Panc1 (cell line): ENCODE data around the gene SPAG5. TPM values are rescaled to one million over a fixed set of nuclear protein-coding genes. Genes with fewer than 3 reads are reported as not detected.

ENCODE experiments used
- ATAC-seq: fragments of 200-7000 bp; cut with Tn5 transposase; 2 replicates; pipeline ENCODE4 v1.9.1; 2020; ENCODE audit warnings: mild to moderate bottlenecking, moderate library complexity
- BruUV-seq: library from RNA; stranded (reverse); fragments of 400-500 nt; replicated peaks from 2 replicates; lab custom pipeline; 2021; lab: Mats Ljungman, UMichigan
- CTCF ChIA-PET: fragments of 300-600 bp; sonication (Branson Sonifier 250); formaldehyde crosslinking; loops from one replicate; lab custom pipeline; 2022; ENCODE audit warnings: antibody characterized with exemption; lab: Charles Lee
- POLR2A ChIA-PET: fragments of 300-600 bp; sonication (Branson Sonifier 250); formaldehyde crosslinking; loops from one replicate; lab custom pipeline; 2022; ENCODE audit warnings: antibody characterized with exemption; lab: Charles Lee
- DNase-seq: peaks from one replicate; pipeline ENCODE4 v3.0.0-alpha.2; 2010; ENCODE audit warnings: low read depth, low spot score
- H3K27ac ChIP-seq: 2 replicates; pipeline ENCODE4 v1.5.1; 2011; ENCODE audit warnings: mild to moderate bottlenecking, low read length, inconsistent platforms
- H3K27me3 ChIP-seq: fragments of 200-500 bp; sonication (Bioruptor generic); 2 replicates; pipeline ENCODE4 v1.6.0; 2014; ENCODE audit warnings: low read length, inconsistent platforms; ENCODE audit not compliant: control insufficient read depth, insufficient read depth
- H3K36me3 ChIP-seq: fragments of 200-500 bp; sonication (Bioruptor generic); 2 replicates; pipeline ENCODE4 v1.5.1; 2014; ENCODE audit warnings: inconsistent platforms, mild to moderate bottlenecking, low read length, moderate library complexity; ENCODE audit not compliant: control insufficient read depth, insufficient read depth
- H3K4me1 ChIP-seq: 2 replicates; pipeline ENCODE4 v1.5.1; 2011; ENCODE audit warnings: inconsistent platforms, mild to moderate bottlenecking, low read length, moderate library complexity; ENCODE audit not compliant: control insufficient read depth, insufficient read depth
- H3K4me3 ChIP-seq, 2 experiments: 2 replicates each; pipeline ENCODE4 v1.5.1; 2011 to 2012; ENCODE audit warnings: low read depth in 2 of 2, low read length in 2 of 2, mild to moderate bottlenecking in 2 of 2, inconsistent platforms in 1 of 2, moderate library complexity in 1 of 2
- H3K9me3 ChIP-seq: fragments of 200-500 bp; sonication (Bioruptor generic); 2 replicates; pipeline ENCODE4 v1.5.1; 2014; ENCODE audit warnings: low read depth, mild to moderate bottlenecking, inconsistent platforms, low read length, moderate library complexity; ENCODE audit not compliant: control insufficient read depth, insufficient read depth
- CTCF ChIP-seq: fragments of 450-650 bp; IDR thresholded peaks from 2 replicates; pipeline ENCODE4 v1.5.1; 2017; ENCODE audit warnings: mild to moderate bottlenecking
- POLR2AphosphoS5 ChIP-seq: IDR thresholded peaks from 2 replicates; pipeline ENCODE4 v1.6.1; 2012; ENCODE audit warnings: mild to moderate bottlenecking, low read depth, low read length, moderate library complexity
- REST ChIP-seq, 2 experiments: IDR thresholded peaks; 2 replicates each; pipeline ENCODE4 v1.6.1; 2011 to 2012; ENCODE audit warnings: low read depth in 2 of 2, control low read depth in 1 of 2, low read length in 1 of 2, mild to moderate bottlenecking in 1 of 2, moderate library complexity in 1 of 2; ENCODE audit not compliant: insufficient read depth in 1 of 2
- SIN3A ChIP-seq: IDR thresholded peaks from 2 replicates; pipeline ENCODE4 v1.6.1; 2012; ENCODE audit warnings: low read depth, mild to moderate bottlenecking, low read length, moderate library complexity, borderline replicate concordance; ENCODE audit not compliant: insufficient read depth
- TCF7L2 ChIP-seq: IDR thresholded peaks from 2 replicates; pipeline ENCODE4 v1.6.1; 2011; ENCODE audit warnings: mild to moderate bottlenecking, low read depth, low read length, inconsistent platforms
- in situ Hi-C: cut with HindIII; loops from 2 replicates; pipeline ENCODE4 v1.10.0; 2016; ENCODE audit warnings: low sequenced_read_pairs, low pct_unique_long_range_greater_than_20kb
- intact Hi-C: fragments of 100-400 bp; cut with micrococcal nuclease; formaldehyde crosslinking; loops from one replicate; pipeline ENCODE4 v1.10.0; 2022; ENCODE audit not compliant: unreplicated experiment
- total RNA-seq: library from RNA; stranded (reverse); gene quantifications from one replicate; pipeline ENCODE4 v1.2.1, GENCODE V29; 2021; ENCODE audit not compliant: unreplicated experiment

Gene SPAG5
- total RNA-seq, 1 experiment from 2014 or later, result 152 TPM

GRCh38 chr17:28616281-28616680 is 17.5 kb upstream of the SPAG5 start:
- no peak overlapping the region for H3K4me3 ChIP-seq
- CTCF ChIA-PET, result no interaction called here
- H3K27ac ChIP-seq, result no peak overlapping the region
- POLR2A ChIA-PET, result no interaction called here
- no TSS peak for BruUV-seq
- peaks cover 52% of the 10 kb centered on the region for H3K36me3 ChIP-seq
- DNase-seq (no peak), ATAC-seq (no peak)
- H3K27me3 ChIP-seq, result no peaks in the 10 kb centered on the region
- TF ChIP-seq CTCF, result no peak
- intact Hi-C loops (no loop called here), in situ Hi-C loops (no loop called here)
- no peaks in the 10 kb centered on the region for H3K4me1 ChIP-seq
- no peaks in the 10 kb centered on the region for H3K9me3 ChIP-seq

DNA sequence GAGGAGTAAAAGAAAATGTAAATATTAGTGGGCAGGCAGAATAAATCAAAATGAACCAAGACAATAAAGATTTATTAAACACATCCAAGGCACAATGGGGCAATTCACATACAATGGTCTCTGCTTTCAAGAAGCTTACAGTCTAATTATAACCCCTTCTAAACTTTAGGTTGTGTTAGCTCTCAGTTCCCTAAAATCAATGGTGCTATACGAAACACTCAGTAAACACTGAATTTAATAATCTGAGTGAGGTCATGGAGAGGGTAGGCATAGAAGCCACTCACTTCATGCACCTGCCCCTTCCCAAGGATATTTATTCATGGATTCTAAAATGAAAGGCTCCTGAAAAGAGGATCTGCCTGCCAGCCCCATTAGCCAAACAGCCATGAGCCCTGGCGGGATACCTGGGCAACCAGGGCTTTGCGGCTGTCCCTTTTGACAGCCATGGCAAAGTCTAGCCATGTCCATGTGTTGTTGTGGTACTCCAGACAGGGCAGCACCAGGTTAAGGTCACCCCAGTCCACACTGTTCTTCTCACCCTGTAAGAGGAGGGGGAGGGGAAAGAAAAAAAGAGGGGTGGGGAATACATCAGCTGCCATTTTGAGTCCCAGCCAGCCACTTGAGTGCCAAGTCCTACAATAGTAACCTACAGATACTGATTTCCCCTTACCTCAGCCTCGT is 16.6 kb upstream of the SPAG5 start:
- POLR2A ChIA-PET, result no interaction called here

More for the DNA sequence above, 16.6 kb upstream of the SPAG5 start:
- TF ChIP-seq POLR2AphosphoS5, result 0 out of 2 replicates have a peak, but pooled peaks have one; percentile 17
- no peak for TF ChIP-seq REST (IDR thresholded peaks at IDR 0.05; ENCODE audit: insufficient read depth in 1 of 2, low read depth in 2 of 2, low read length in 1 of 2)
- no peak for TF ChIP-seq SIN3A
- no peak for TF ChIP-seq CTCF
- TF ChIP-seq TCF7L2, result no peak
- Histone ChIP-seq H3K9me3 (no peaks in the 10 kb centered on the region), H3K27ac (no peak overlapping the region), H3K4me1 (no peaks in the 10 kb centered on the region), H3K4me3 (no peak overlapping the region), H3K27me3 (no peaks in the 10 kb centered on the region), H3K36me3 (peaks cover 45% of the 10 kb centered on the region)
- BruUV-seq, result no TSS peak
- ATAC-seq (no peak), DNase-seq (no peak)
- in situ Hi-C loops (no loop called here), intact Hi-C loops (no loop called here)
- CTCF ChIA-PET, result no interaction called here
